GM23338 (cell line): ENCODE results near the gene SLC39A11. TPM values are rescaled to one million over a fixed set of nuclear protein-coding genes. Genes with fewer than 3 reads are reported as not detected.

Experiments
- ATAC-seq: fragments of 200-7000 bp; cut with Tn5 transposase; 3 replicates; pipeline ENCODE4 v1.9.1; 2020
- DNase-seq: peaks from one replicate; pipeline ENCODE4 v3.0.0-alpha.2; 2015; ENCODE audit warnings: low spot score
- H2AFZ ChIP-seq: fragments of 200-600 bp; sonication (generic); 2 replicates; pipeline ENCODE4 v1.8.0; 2016; ENCODE audit warnings: antibody characterized with exemption, mild to moderate bottlenecking, moderate library complexity
- H3F3A ChIP-seq: fragments of 200-600 bp; sonication (generic); replicated peaks from 2 replicates; pipeline ENCODE4 v1.8.0; 2017; ENCODE audit warnings: antibody characterized with exemption, mixed run types, low read depth
- H3K27ac ChIP-seq: fragments of 200-600 bp; sonication (generic); 2 replicates; pipeline ENCODE4 v1.6.1; 2016; ENCODE audit warnings: low read depth
- H3K27me3 ChIP-seq: fragments of 200-600 bp; sonication (generic); 2 replicates; pipeline ENCODE4 v1.8.0; 2016; ENCODE audit warnings: mild to moderate bottlenecking, mixed run types, moderate library complexity; ENCODE audit not compliant: insufficient read depth
- H3K36me3 ChIP-seq: fragments of 200-600 bp; sonication (generic); 2 replicates; pipeline ENCODE4 v1.8.0; 2016; ENCODE audit warnings: mild to moderate bottlenecking; ENCODE audit not compliant: insufficient read depth
- H3K4me1 ChIP-seq: fragments of 200-600 bp; sonication (generic); 2 replicates; pipeline ENCODE4 v1.8.0; 2016; ENCODE audit warnings: mild to moderate bottlenecking, moderate library complexity; ENCODE audit not compliant: insufficient read depth
- H3K4me2 ChIP-seq: fragments of 200-600 bp; sonication (generic); 2 replicates; pipeline ENCODE4 v1.7.1; 2017; ENCODE audit warnings: mixed run types
- H3K4me3 ChIP-seq: fragments of 200-600 bp; sonication (generic); 2 replicates; pipeline ENCODE4 v1.6.1; 2016; ENCODE audit warnings: mixed run types
- H3K79me2 ChIP-seq: fragments of 200-600 bp; sonication (generic); replicated peaks from 2 replicates; pipeline ENCODE4 v1.8.0; 2017; ENCODE audit warnings: mild to moderate bottlenecking; ENCODE audit not compliant: insufficient read depth
- H3K9me2 ChIP-seq: fragments of 200-600 bp; sonication (generic); 2 replicates; pipeline ENCODE4 v1.8.0; 2017; ENCODE audit not compliant: insufficient read depth
- H4K20me1 ChIP-seq: fragments of 200-600 bp; sonication (generic); replicated peaks from 2 replicates; pipeline ENCODE4 v1.8.0; 2017; ENCODE audit warnings: mild to moderate bottlenecking; ENCODE audit not compliant: insufficient read depth
- H3K27ac Mint-ChIP-seq: 2 replicates; pipeline ENCODE4 v1.8.0; 2020; ENCODE audit warnings: inconsistent platforms, mild to moderate bottlenecking, moderate library complexity, mixed read lengths
- H3K27me3 Mint-ChIP-seq: 3 replicates; pipeline ENCODE4 v1.8.0; 2022; ENCODE audit warnings: low read depth, mild to moderate bottlenecking, moderate library complexity, mixed read lengths, inconsistent platforms; ENCODE audit not compliant: insufficient read depth, poor library complexity
- H3K36me3 Mint-ChIP-seq: 3 replicates; pipeline ENCODE4 v1.8.0; 2021; ENCODE audit warnings: low read depth, mild to moderate bottlenecking, inconsistent platforms, moderate library complexity, mixed read lengths
- H3K4me1 Mint-ChIP-seq: 3 replicates; pipeline ENCODE4 v1.8.0; 2020; ENCODE audit warnings: mild to moderate bottlenecking, inconsistent platforms, mixed read lengths
- H3K4me3 Mint-ChIP-seq: 3 replicates; pipeline ENCODE4 v1.8.0; 2021; ENCODE audit warnings: moderate library complexity, mild to moderate bottlenecking, inconsistent platforms, mixed read lengths
- H3K9me3 Mint-ChIP-seq: 3 replicates; pipeline ENCODE4 v1.8.0; 2020; ENCODE audit warnings: moderate library complexity, mild to moderate bottlenecking, inconsistent platforms, mixed read lengths
- EZH2 ChIP-seq: fragments of 200-600 bp; sonication (generic); IDR thresholded peaks from one replicate; pipeline ENCODE4 v1.8.0; 2017; ENCODE audit warnings: antibody characterized with exemption, mild to moderate bottlenecking, low read depth; ENCODE audit not compliant: unreplicated experiment
- EZH2phosphoT487 ChIP-seq: fragments of 200-600 bp; sonication (generic); IDR thresholded peaks from one replicate; pipeline ENCODE4 v1.8.1; 2018; ENCODE audit warnings: antibody characterized with exemption; ENCODE audit not compliant: unreplicated experiment
- JUNB ChIP-seq: IDR thresholded peaks from one replicate; pipeline ENCODE4 v1.6.1; 2016; ENCODE audit warnings: antibody characterized with exemption; ENCODE audit not compliant: unreplicated experiment
- NANOG ChIP-seq: IDR thresholded peaks from 2 replicates; pipeline ENCODE4 v1.6.1; 2016; ENCODE audit warnings: antibody characterized with exemption, borderline replicate concordance
- POLR2AphosphoS5 ChIP-seq: IDR thresholded peaks from 2 replicates; pipeline ENCODE4 v1.6.1; 2016; ENCODE audit warnings: antibody characterized with exemption, low read depth
- STAT1 ChIP-seq: IDR thresholded peaks from one replicate; pipeline ENCODE4 v1.6.1; 2016; ENCODE audit warnings: antibody characterized with exemption; ENCODE audit not compliant: unreplicated experiment
- ZNF331 ChIP-seq: fragments of 250-450 bp; sonication (Bioruptor Pico); IDR thresholded peaks from 2 replicates; pipeline ENCODE4 v1.5.0; 2020; ENCODE audit warnings: low read depth, mild to moderate bottlenecking, moderate library complexity
- polyA plus RNA-seq: library from polyadenylated mRNA; unstranded; fragments of >200 nt; fragmentation: Nextera tagmentation; extraction: Ambion mirVana; gene quantifications from 2 replicates; pipeline ENCODE4 v1.2.1, GENCODE V29; 2016
- total RNA-seq: library from RNA; depleted of rRNA; stranded (reverse); fragments of >200 nt; shearing (Covaris generic); gene quantifications from 2 replicates; pipeline ENCODE4 v1.2.3, GENCODE V29; 2014
- TF ChIP-seq, protein P1 (sequence below): IDR thresholded peaks from one replicate; pipeline ENCODE4 v1.6.1; 2018; ENCODE audit warnings: antibody characterized with exemption; ENCODE audit not compliant: unreplicated experiment
- TF ChIP-seq, protein P2 (sequence below): fragments of 250-450 bp; sonication (Bioruptor Pico); IDR thresholded peaks from 2 replicates; pipeline ENCODE4 v1.5.0; 2020; ENCODE audit warnings: mild to moderate bottlenecking, moderate library complexity
- TF ChIP-seq, protein P3 (sequence below): IDR thresholded peaks from 2 replicates; pipeline ENCODE4 v1.6.1; 2016; ENCODE audit warnings: antibody characterized with exemption

The SLC39A11 gene
- total and polyA plus RNA-seq, 2 experiments from 2014 or later, result 10.8 to 18.1 TPM

DNA sequence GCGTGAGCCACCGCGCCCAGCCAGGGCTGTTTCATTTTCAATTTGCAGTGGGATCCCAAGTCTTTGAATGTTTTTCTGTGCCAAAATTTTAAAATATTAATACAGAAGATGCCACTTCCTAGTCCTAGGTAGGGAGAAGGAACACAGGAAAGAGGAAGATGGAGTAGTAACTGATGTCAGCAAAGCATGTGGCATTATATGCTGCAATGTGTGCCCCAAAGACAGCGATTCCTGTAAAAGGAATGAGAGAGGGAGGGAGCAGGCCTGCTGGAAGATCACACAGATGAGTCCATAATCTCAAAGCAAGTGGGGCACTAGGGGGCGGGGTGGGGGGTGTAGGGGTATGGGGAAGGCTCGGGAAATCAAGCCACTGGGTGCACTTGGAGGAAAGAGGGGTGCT, 48.9 kb upstream of the SLC39A11 start (continued):
- TF ChIP-seq NANOG, result no peak
- no peak for TF ChIP-seq STAT1
- TF ChIP-seq, protein P1, sequence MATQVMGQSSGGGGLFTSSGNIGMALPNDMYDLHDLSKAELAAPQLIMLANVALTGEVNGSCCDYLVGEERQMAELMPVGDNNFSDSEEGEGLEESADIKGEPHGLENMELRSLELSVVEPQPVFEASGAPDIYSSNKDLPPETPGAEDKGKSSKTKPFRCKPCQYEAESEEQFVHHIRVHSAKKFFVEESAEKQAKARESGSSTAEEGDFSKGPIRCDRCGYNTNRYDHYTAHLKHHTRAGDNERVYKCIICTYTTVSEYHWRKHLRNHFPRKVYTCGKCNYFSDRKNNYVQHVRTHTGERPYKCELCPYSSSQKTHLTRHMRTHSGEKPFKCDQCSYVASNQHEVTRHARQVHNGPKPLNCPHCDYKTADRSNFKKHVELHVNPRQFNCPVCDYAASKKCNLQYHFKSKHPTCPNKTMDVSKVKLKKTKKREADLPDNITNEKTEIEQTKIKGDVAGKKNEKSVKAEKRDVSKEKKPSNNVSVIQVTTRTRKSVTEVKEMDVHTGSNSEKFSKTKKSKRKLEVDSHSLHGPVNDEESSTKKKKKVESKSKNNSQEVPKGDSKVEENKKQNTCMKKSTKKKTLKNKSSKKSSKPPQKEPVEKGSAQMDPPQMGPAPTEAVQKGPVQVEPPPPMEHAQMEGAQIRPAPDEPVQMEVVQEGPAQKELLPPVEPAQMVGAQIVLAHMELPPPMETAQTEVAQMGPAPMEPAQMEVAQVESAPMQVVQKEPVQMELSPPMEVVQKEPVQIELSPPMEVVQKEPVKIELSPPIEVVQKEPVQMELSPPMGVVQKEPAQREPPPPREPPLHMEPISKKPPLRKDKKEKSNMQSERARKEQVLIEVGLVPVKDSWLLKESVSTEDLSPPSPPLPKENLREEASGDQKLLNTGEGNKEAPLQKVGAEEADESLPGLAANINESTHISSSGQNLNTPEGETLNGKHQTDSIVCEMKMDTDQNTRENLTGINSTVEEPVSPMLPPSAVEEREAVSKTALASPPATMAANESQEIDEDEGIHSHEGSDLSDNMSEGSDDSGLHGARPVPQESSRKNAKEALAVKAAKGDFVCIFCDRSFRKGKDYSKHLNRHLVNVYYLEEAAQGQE, result no peak
- TF ChIP-seq POLR2AphosphoS5, result no peak
- no peak for TF ChIP-seq EZH2

DNA sequence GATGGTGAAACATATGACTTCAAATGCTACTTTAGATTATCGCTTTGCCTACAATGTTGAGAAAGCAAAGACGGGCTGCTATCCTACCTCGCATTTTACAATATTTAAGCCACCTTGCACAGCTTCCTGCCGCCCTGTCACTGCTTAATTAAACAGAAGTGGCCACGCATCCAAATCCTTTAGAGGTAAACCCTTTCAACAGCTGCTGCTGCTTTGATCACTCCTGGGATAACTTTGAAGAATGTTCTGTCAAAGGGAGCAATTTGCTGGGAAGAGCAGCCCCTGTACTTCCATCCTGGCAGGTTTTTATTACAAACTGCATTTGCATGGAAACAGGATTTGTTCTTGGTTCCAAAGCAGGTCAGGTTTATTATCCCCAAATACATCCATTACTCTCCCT, 48.1 kb upstream of the SLC39A11 start:
- Mint-ChIP-seq H3K27me3 (no peaks in the 10 kb centered on the region), H3K27ac (no peak overlapping the region), H3K9me3 (peaks cover 6% of the 10 kb centered on the region; the same call in 2 of the 3 replicates), H3K36me3 (no peaks in the 10 kb centered on the region), H3K4me1 (no peaks in the 10 kb centered on the region; the same call in 2 of the 3 replicates), H3K4me3 (no peak overlapping the region)
- Histone ChIP-seq H2AFZ (no peak overlapping the region), H3F3A (no peaks in the 10 kb centered on the region), H3K79me2 (no peaks in the 10 kb centered on the region), H4K20me1 (no peaks in the 10 kb centered on the region), H3K9me2 (no peaks in the 10 kb centered on the region), H3K27me3 (no peaks in the 10 kb centered on the region), H3K27ac (no peak overlapping the region), H3K36me3 (no peaks in the 10 kb centered on the region), H3K4me3 (no peak overlapping the region), H3K4me2 (no peak overlapping the region), H3K4me1 (no peaks in the 10 kb centered on the region)
- TF ChIP-seq, protein P2, sequence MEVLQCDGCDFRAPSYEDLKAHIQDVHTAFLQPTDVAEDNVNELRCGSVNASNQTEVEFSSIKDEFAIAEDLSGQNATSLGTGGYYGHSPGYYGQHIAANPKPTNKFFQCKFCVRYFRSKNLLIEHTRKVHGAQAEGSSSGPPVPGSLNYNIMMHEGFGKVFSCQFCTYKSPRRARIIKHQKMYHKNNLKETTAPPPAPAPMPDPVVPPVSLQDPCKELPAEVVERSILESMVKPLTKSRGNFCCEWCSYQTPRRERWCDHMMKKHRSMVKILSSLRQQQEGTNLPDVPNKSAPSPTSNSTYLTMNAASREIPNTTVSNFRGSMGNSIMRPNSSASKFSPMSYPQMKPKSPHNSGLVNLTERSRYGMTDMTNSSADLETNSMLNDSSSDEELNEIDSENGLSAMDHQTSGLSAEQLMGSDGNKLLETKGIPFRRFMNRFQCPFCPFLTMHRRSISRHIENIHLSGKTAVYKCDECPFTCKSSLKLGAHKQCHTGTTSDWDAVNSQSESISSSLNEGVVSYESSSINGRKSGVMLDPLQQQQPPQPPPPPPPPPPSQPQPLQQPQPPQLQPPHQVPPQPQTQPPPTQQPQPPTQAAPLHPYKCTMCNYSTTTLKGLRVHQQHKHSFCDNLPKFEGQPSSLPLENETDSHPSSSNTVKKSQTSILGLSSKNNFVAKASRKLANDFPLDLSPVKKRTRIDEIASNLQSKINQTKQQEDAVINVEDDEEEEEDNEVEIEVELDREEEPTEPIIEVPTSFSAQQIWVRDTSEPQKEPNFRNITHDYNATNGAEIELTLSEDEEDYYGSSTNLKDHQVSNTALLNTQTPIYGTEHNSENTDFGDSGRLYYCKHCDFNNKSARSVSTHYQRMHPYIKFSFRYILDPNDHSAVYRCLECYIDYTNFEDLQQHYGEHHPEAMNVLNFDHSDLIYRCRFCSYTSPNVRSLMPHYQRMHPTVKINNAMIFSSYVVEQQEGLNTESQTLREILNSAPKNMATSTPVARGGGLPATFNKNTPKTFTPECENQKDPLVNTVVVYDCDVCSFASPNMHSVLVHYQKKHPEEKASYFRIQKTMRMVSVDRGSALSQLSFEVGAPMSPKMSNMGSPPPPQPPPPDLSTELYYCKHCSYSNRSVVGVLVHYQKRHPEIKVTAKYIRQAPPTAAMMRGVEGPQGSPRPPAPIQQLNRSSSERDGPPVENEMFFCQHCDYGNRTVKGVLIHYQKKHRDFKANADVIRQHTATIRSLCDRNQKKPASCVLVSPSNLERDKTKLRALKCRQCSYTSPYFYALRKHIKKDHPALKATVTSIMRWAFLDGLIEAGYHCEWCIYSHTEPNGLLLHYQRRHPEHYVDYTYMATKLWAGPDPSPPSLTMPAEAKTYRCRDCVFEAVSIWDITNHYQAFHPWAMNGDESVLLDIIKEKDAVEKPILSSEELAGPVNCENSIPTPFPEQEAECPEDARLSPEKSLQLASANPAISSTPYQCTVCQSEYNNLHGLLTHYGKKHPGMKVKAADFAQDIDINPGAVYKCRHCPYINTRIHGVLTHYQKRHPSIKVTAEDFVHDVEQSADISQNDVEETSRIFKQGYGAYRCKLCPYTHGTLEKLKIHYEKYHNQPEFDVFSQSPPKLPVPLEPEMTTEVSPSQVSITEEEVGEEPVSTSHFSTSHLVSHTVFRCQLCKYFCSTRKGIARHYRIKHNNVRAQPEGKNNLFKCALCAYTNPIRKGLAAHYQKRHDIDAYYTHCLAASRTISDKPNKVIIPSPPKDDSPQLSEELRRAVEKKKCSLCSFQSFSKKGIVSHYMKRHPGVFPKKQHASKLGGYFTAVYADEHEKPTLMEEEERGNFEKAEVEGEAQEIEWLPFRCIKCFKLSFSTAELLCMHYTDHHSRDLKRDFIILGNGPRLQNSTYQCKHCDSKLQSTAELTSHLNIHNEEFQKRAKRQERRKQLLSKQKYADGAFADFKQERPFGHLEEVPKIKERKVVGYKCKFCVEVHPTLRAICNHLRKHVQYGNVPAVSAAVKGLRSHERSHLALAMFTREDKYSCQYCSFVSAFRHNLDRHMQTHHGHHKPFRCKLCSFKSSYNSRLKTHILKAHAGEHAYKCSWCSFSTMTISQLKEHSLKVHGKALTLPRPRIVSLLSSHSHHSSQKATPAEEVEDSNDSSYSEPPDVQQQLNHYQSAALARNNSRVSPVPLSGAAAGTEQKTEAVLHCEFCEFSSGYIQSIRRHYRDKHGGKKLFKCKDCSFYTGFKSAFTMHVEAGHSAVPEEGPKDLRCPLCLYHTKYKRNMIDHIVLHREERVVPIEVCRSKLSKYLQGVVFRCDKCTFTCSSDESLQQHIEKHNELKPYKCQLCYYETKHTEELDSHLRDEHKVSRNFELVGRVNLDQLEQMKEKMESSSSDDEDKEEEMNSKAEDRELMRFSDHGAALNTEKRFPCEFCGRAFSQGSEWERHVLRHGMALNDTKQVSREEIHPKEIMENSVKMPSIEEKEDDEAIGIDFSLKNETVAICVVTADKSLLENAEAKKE (CRISPR knock-in tag), result no peak
- TF ChIP-seq ZNF331 (CRISPR knock-in tag), result no peak
- TF ChIP-seq STAT1, result no peak
- TF ChIP-seq JUNB, result no peak
- TF ChIP-seq, protein P1, result no peak
- no peak for TF ChIP-seq EZH2
- TF ChIP-seq EZH2phosphoT487, result no peak
- no peak for TF ChIP-seq POLR2AphosphoS5
- TF ChIP-seq, protein P3, sequence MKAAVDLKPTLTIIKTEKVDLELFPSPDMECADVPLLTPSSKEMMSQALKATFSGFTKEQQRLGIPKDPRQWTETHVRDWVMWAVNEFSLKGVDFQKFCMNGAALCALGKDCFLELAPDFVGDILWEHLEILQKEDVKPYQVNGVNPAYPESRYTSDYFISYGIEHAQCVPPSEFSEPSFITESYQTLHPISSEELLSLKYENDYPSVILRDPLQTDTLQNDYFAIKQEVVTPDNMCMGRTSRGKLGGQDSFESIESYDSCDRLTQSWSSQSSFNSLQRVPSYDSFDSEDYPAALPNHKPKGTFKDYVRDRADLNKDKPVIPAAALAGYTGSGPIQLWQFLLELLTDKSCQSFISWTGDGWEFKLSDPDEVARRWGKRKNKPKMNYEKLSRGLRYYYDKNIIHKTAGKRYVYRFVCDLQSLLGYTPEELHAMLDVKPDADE, result no peak
- DNase-seq, result no peak
- ATAC-seq, result no peak
